Subcutaneous adipose tissue (tissue), 4 donors: ENCODE results near the gene MACF1. TPM values are rescaled to one million over a fixed set of nuclear protein-coding genes. Genes with fewer than 3 reads are reported as not detected.

Source experiments
- total RNA-seq, 4 donors: library from RNA; depleted of rRNA; stranded (reverse); fragments of >200 nt; gene quantifications; one replicate each; pipeline ENCODE4 v1.1.0, GENCODE V29; 2016
- TF ChIP-seq, protein P1 (sequence below): fragments of 450-650 bp; IDR thresholded peaks from one replicate; pipeline ENCODE4 v1.5.1; 2016; ENCODE audit warnings: low read depth, mild to moderate bottlenecking, control low read depth, antibody characterized with exemption, moderate library complexity

MACF1 gene
- total RNA-seq, 4 donors from 2014 or later = 297 to 398 (median 352) TPM

DNA sequence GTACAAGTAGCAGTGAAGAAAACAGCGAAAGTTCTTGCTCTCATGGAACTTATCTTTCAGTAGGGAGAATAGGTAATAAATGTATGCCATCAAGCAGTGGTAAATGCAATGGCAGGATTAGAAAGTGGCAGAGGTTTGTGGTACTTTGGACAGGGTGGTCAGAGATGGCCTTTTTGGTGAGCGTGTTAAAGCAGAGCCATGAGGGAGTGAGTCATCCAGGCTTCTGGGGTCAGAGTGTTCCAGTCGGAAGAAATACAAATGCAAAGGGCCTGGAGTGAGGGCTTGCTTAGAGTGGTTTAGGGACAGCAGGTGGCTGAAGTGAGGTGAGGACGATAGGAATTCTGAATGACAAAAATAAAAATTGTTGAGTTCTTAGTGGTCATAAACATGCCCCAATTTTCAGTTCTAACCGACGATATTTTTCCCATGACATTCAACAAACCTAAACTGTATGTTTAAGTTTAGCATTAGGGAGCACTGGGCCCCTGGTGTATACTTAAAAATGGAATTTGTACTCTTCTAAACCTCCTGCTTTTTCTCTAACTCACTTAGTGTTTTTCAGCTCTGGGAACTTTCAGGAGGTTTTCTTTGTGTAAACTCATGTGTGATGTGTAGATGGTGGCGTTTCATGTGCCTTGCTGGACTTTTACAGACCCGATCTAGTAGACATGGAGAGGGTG is 78.2 kb downstream of the MACF1 start:
- TF ChIP-seq, protein P1, sequence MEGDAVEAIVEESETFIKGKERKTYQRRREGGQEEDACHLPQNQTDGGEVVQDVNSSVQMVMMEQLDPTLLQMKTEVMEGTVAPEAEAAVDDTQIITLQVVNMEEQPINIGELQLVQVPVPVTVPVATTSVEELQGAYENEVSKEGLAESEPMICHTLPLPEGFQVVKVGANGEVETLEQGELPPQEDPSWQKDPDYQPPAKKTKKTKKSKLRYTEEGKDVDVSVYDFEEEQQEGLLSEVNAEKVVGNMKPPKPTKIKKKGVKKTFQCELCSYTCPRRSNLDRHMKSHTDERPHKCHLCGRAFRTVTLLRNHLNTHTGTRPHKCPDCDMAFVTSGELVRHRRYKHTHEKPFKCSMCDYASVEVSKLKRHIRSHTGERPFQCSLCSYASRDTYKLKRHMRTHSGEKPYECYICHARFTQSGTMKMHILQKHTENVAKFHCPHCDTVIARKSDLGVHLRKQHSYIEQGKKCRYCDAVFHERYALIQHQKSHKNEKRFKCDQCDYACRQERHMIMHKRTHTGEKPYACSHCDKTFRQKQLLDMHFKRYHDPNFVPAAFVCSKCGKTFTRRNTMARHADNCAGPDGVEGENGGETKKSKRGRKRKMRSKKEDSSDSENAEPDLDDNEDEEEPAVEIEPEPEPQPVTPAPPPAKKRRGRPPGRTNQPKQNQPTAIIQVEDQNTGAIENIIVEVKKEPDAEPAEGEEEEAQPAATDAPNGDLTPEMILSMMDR = no peak

DNA sequence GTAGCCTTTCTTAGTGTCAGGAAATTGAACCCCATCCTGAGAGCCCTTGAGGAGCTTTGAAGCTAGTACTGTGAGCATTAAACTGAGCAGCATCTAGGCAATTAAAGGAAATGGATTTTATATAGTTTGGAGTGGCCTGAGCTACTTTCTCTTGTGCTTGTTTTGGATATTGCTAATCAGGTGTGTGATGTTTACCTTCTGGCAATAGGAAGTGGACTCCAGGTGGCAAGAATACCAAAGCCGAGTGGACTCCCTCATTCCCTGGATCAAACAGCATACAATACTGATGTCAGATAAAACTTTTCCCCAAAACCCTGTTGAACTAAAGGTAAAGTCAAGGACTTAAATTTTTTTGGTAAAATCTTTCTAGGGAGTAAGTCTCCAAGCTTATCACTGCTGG is 79.4 kb downstream of the MACF1 start:
- TF ChIP-seq, protein P1 = no peak

DNA sequence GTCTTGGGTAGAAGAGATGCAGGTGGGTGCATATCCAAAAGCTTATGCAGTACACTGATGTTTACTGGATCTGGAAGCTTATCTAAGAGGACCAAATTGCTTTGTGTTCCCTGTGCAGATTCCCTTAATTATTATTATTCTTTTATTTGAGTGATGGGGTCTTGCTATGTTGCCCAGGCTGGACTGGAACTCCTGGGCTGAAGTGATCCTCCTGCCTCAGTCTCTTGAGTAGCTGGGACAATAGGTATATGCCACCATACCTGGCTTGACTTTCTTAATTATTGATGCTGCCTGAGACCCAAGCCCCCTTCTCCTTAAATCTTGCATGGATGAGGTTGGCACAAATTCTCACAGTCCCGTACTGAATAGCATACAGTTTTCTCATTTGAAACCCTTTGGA is 83.0 kb downstream of the MACF1 start:
- TF ChIP-seq, protein P1 = no peak

DNA sequence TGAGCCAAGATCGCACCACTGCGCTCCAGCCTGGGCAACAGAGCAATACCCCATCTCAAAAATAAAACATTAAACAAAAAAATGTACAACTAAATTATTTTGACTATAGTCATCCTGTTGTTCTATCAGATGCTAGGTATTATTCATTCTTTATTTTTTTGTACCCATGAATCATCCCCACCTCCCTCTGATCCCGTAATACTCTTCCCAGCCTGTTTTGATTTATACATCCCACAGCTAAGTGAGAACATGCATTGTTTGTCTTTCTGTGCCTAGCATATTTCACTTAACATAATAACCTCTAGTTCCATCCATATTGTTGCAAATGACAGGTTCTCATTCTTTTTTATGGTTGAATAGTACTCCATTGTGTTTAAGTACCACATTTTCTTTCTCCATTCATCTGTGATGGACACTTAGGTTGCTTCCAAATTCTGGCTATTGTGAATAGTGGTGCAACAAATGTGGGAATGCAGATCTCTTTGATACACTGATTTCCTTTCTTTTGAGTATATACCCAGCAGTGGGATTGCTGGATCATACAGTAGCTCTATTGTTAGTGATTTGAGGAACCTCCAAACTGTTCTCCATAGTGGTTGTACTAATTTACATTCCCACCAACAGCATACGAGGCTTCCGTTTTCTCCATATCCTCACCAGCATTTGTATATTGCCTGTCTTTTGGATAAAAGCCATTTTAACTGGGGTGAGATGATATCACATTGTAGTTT is 84.4 kb downstream of the MACF1 start:
- TF ChIP-seq, protein P1 = no peak

DNA sequence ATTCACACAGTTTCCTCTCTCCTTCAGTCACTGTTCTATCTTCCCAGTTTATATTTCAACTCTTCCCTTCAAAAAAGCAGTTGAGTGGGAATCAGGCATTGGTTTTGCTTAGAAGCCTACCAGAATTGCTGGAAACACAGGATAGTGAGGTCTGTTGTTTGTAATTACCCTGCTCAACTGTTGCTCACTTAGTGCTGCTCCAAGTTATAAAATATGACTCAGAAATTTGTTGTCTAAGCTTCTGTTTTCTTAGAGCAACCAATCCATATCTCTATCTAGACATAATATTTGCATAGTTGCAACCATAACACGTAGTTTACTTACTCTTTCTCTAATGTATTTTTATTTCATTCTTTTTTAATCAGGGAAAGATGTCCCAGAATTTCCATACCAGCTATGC is 87.9 kb downstream of the MACF1 start:
- TF ChIP-seq, protein P1 = no peak

DNA sequence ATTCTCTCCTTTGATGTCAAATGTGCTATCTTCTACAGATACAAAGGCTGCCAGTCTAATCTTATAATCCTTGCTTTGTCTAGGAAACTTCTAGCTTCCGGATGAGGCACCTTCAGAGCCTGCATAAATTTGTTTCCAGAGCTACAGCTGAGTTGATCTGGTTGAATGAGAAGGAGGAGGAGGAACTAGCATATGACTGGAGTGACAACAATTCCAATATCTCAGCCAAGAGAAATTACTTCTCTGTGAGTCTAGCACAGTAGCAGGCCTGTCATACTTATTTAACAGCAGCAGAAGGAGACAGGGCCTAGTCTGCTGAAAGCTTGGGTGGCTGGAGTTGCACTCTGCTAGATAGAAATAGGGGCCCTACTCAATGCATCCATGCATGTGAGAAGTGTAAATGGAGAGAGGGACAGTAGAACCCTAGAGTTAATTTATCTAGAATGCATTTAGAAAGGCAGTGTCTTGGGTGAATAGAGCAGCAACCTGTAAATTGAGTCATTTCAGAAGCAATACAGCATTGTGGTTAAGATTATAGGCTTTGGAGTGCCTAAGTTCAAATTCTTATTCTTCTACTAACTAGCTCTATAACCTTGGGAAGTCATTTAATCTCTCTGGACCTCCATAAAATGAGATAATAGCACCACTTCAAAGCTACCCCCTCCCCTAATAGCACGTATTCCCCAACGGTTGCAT is 89.0 kb downstream of the MACF1 start:
- TF ChIP-seq, protein P1 = no peak

DNA sequence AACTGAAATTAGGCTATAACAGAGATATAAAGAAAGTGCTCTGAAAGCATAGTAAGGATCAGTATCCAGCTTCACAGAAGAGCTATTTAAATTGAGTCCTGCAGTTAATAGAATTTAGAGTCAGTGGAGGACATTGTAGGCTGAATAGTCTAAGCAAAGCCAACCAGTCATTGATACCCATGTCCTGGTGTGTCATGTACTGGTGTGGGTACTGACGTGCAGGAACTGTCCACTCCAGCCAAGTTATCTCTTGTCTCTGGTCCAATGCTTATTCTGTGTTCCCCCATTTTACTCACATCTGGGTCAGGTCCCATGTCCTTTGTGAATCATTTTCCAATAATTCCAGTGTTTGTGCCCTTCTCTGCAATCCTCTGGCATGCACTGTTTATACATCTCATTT is 90.0 kb downstream of the MACF1 start:
- TF ChIP-seq, protein P1 = no peak
